GM12878 (cell line): Measurements from ENCODE around the gene GFI1. TPM values are rescaled to one million over a fixed set of nuclear protein-coding genes. Genes with fewer than 3 reads are reported as not detected.
A peak's percentile ranks its signal among the peaks of the same experiment; 100 is the strongest.

ENCODE experiments used
- ATAC-seq: fragments of 200-7000 bp; cut with Tn5 transposase; 3 replicates; pipeline ENCODE4 v1.9.1; 2020; ENCODE audit warnings: mild to moderate bottlenecking, moderate library complexity
- BruUV-seq: library from RNA; stranded (reverse); fragments of 400-500 nt; replicated peaks from 2 replicates; lab custom pipeline; 2021; lab: Mats Ljungman, UMichigan
- CTCF ChIA-PET: fragments of 300-600 bp; sonication (Branson Sonifier 250); formaldehyde crosslinking; extraction: SDS; loops from one replicate; lab custom pipeline; 2021; ENCODE audit warnings: inconsistent platforms; lab: Yijun Ruan, JAX
- POLR2A ChIA-PET: fragments of 350-600 bp; formaldehyde crosslinking; extraction: SDS; loops from one replicate; lab custom pipeline; 2021; ENCODE audit warnings: inconsistent platforms; lab: Charles Lee
- RAD21 ChIA-PET: fragments of 300-600 bp; sonication (Branson Sonifier 250); formaldehyde crosslinking; loops from one replicate; lab custom pipeline; 2023; ENCODE audit warnings: antibody characterized with exemption; ENCODE audit not compliant: unreplicated experiment; lab: Charles Lee
- SMC1A ChIA-PET: fragments of 300-600 bp; sonication (Branson Sonifier 250); formaldehyde crosslinking; loops from one replicate; lab custom pipeline; 2023; ENCODE audit not compliant: unreplicated experiment, uncharacterized antibody; lab: Charles Lee
- DNase-seq: peaks from one replicate; pipeline ENCODE4 v3.0.0-alpha.2; 2011; ENCODE audit warnings: low read depth, low spot score
- FAIRE-seq: peaks from 3 replicates; lab custom pipeline; 2011; peaks lifted over from hg19 to GRCh38; lab: Jason Lieb, UNC
- H2AFZ ChIP-seq: 2 replicates; pipeline ENCODE4 v1.6.0; 2011; ENCODE audit warnings: low read depth, low read length, control low read depth; ENCODE audit not compliant: control insufficient read depth
- H3K27ac ChIP-seq: 2 replicates; pipeline ENCODE4 v1.5.1; 2011; ENCODE audit warnings: control low read depth; ENCODE audit not compliant: control insufficient read depth, insufficient read depth
- H3K27me3 ChIP-seq, 2 experiments: replicated peaks in 1 of 2; 2 replicates each; pipeline versions ENCODE4 v1.6.0 to v1.6.1; 2011; ENCODE audit warnings: low read length in 1 of 2; ENCODE audit not compliant: control insufficient read depth in 2 of 2, insufficient read depth in 2 of 2
- H3K36me3 ChIP-seq, 2 experiments: 2 replicates each; pipeline ENCODE4 v1.5.1; 2011; ENCODE audit warnings: low read length in 1 of 2; ENCODE audit not compliant: control insufficient read depth in 2 of 2, insufficient read depth in 2 of 2
- H3K4me1 ChIP-seq: 2 replicates; pipeline ENCODE4 v1.6.1; 2011; ENCODE audit warnings: mild to moderate bottlenecking, low read length, moderate library complexity, mixed read lengths; ENCODE audit not compliant: control insufficient read depth, insufficient read depth
- H3K4me2 ChIP-seq: 2 replicates; pipeline ENCODE4 v1.6.0; 2011; ENCODE audit warnings: control low read depth; ENCODE audit not compliant: control insufficient read depth, insufficient read depth
- H3K4me3 ChIP-seq: fragments of 200-600 bp; sonication (generic); 2 replicates; pipeline ENCODE4 v1.5.1; 2016
- H3K79me2 ChIP-seq: 2 replicates; pipeline ENCODE4 v1.6.0; 2011; ENCODE audit warnings: low read length; ENCODE audit not compliant: control insufficient read depth, insufficient read depth
- H3K9ac ChIP-seq: 2 replicates; pipeline ENCODE4 v1.8.0; 2011; ENCODE audit warnings: low read length, control low read depth, mixed read lengths; ENCODE audit not compliant: control insufficient read depth, insufficient read depth
- H3K9me3 ChIP-seq: replicated peaks from 3 replicates; pipeline ENCODE4 v1.5.1; 2011; ENCODE audit warnings: mild to moderate bottlenecking, low read length; ENCODE audit not compliant: control insufficient read depth, insufficient read depth
- H4K20me1 ChIP-seq: 2 replicates; pipeline ENCODE4 v1.6.0; 2011; ENCODE audit not compliant: control insufficient read depth, insufficient read depth
- KDM1A ChIP-seq: fragments of 200-600 bp; sonication (generic); IDR thresholded peaks from 2 replicates; pipeline ENCODE4 v1.6.1; 2016; ENCODE audit warnings: borderline replicate concordance
- MXI1 ChIP-seq: fragments of 150-350 bp; IDR thresholded peaks from 2 replicates; pipeline ENCODE4 v1.6.1; 2011; ENCODE audit warnings: low read depth, mild to moderate bottlenecking, inconsistent platforms, low read length, improper control_type of control experiment
- NRF1 ChIP-seq: conservative IDR thresholded peaks from 2 replicates; pipeline ENCODE4 v1.6.1; 2011; ENCODE audit warnings: mild to moderate bottlenecking, low read depth, low read length, improper control_type of control experiment
- RB1 ChIP-seq: fragments of 450-650 bp; formaldehyde crosslinking; IDR thresholded peaks from 2 replicates; pipeline ENCODE4 v1.6.1; 2017; ENCODE audit warnings: mild to moderate bottlenecking, borderline replicate concordance
- SIN3A ChIP-seq: IDR thresholded peaks from 2 replicates; pipeline ENCODE4 v1.6.1; 2012; ENCODE audit warnings: low read depth, low read length, improper control_type of control experiment
- SMC3 ChIP-seq: IDR thresholded peaks from 2 replicates; pipeline ENCODE4 v1.6.1; 2011; ENCODE audit warnings: low read length, improper control_type of control experiment, borderline replicate concordance
- STAT1 ChIP-seq: fragments of 450-650 bp; conservative IDR thresholded peaks from 2 replicates; pipeline ENCODE4 v1.6.1; 2014; ENCODE audit warnings: antibody characterized with exemption, mild to moderate bottlenecking
- WGBS: methylation state at CpG from one replicate; pipeline ENCODE4 v1.1.6; 2016; ENCODE audit warnings: low lambda C conversion rate; ENCODE audit not compliant: insufficient replicate concordance, insufficient coverage; ENCODE audit errors: missing lambda C conversion rate; 5-methylcytosine and 5-hydroxymethylcytosine counted together
- in situ Hi-C: fragments of 300-500 bp; cut with MboI; formaldehyde crosslinking; loops from 9 replicates; pipeline ENCODE4 v1.14.3; 2018; ENCODE audit warnings: mixed read lengths
- intact Hi-C: fragments of 100-400 bp; cut with micrococcal nuclease; formaldehyde crosslinking; loops from one replicate; pipeline ENCODE4 v1.14.2; 2022; ENCODE audit not compliant: unreplicated experiment
- polyA plus RNA-seq, 11 experiments: library from polyadenylated mRNA; depleted of rRNA in 4 of 11; unstranded in 6 of 11; stranded (reverse) in 5 of 11; fragments of >200 nt; fragmentation: Nextera tagmentation in 4 of 11; fragmentation: Illumina TruSeq in 1 of 11; extraction: Ambion mirVana in 4 of 11; extraction: Trizol in 1 of 11; gene quantifications; 1 replicate in 1 of 11; 2 replicates in 10 of 11; pipeline versions ENCODE4 v1.2.1 to v1.2.3, GENCODE V29; 2011 to 2016; ENCODE audit warnings: inconsistent platforms in 2 of 11, missing spikeins in 2 of 11, low read depth in 1 of 11
- total RNA-seq, 4 experiments: library from RNA; depleted of rRNA in 3 of 4; stranded (reverse); fragments of >200 nt in 3 of 4; fragmentation: Illumina TruSeq in 1 of 4; extraction: Trizol in 1 of 4; gene quantifications; 2 replicates each; pipeline versions ENCODE4 v1.2.1 to v1.2.3, GENCODE V29; 2013 to 2021
- TF ChIP-seq, protein P1 (sequence below): fragments of 450-650 bp; IDR thresholded peaks from 2 replicates; pipeline ENCODE4 v1.6.1; 2017; ENCODE audit warnings: borderline replicate concordance
- TF ChIP-seq, protein P2 (sequence below): fragments of 450-650 bp; formaldehyde crosslinking; IDR thresholded peaks from 2 replicates; pipeline ENCODE4 v1.4.0; 2020; ENCODE audit warnings: mild to moderate bottlenecking, moderate library complexity

Gene GFI1
- total and polyA plus RNA-seq, 10 of the 15 experiments (the other 5 are each of a cell fraction or from before 2014, with no cell fraction given) = 1.8 to 18.3 (median 7.4) TPM

DNA sequence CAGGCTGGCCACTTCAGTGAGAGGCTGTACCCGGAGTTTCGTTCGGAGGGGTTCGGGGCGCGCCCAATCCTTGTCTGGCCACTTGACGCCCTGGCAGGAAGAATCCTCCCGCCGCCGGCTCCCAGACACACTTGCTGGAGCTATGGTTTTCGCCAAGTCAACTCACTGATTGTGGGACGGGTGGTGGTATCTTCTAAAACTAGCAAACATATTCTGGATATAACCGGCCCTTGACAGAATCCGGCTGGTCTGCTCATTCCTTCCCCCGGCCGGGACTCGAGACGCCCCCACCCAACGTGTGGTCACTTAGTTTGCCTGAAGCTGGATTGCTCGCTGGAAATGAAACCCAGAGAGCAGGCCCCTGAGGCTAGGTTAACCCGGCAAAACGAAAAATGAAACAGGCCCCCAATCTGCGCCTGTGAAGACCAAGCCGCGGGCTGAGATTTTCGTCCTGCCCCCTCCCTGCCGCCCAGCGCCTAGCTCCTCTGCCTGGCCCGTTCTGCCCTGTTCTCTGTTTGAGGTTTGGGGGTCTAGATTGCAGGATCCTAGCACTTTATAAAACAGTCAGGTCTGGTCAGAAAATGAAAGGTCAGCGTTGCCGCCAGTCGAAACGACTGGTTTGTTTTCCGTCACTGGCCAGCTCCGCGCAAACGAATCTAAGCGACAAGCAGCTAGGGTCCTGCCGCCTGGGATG, 4.6 kb downstream of the GFI1 start:
- H2AFZ ChIP-seq = peak overlapping the region; percentile 73; the same call in 1 of the 2 replicates
- ChIA-PET SMC1A (interaction anchor here (0.6 to 8.6 kb wide), 18 partner anchors 8 to 1761 kb away, joined by 3 to 100 read pairs (median 4); no protein-coding TSS in a partner anchor), CTCF (interaction anchor here (0.8 to 10.1 kb wide), 15 partner anchors 8 to 174 kb away, joined by 3 to 60 read pairs (median 5); no protein-coding TSS in a partner anchor), POLR2A (interaction anchor here (0.8 to 8.7 kb wide), 5 partner anchors 8 to 106 kb away, joined by 3 to 77 read pairs (median 4); no protein-coding TSS in a partner anchor), RAD21 (interaction anchor here (0.9 to 9.0 kb wide), 15 partner anchors 8 to 191 kb away, joined by 3 to 138 read pairs (median 3); no protein-coding TSS in a partner anchor)
- DNase-seq = no peak
- in situ Hi-C loops = loop anchor here (5.0 kb wide), 1 partner anchor 105 kb away; no protein-coding TSS in a partner anchor
- ATAC-seq = no peak
- TF ChIP-seq SIN3A (0 out of 2 replicates have a peak, but pooled peaks have one; percentile 66), SMC3 (no peak)
- peak overlapping the region; percentile 41; the same call in 1 of the 2 replicates for H3K9ac ChIP-seq
- peaks cover 10% of the 10 kb centered on the region for H3K4me1 ChIP-seq
- BruUV-seq = TSS peak; percentile 16
- no peaks in the 10 kb centered on the region for H3K79me2 ChIP-seq
- peak overlapping the region; percentile 93 for H3K4me3 ChIP-seq
- H3K36me3 ChIP-seq = peaks cover 0 to 9% of the 10 kb centered on the region in 2 experiments; a peak in 2 of 4 replicates
- intact Hi-C loops = loop anchor here (5.0 kb wide), 1 partner anchor 170 kb away; no protein-coding TSS in a partner anchor
- no peaks in the 10 kb centered on the region for H3K27me3 ChIP-seq
- no peaks in the 10 kb centered on the region for H3K9me3 ChIP-seq
- peak overlapping the region; percentile 76 for H3K4me2 ChIP-seq
- no peaks in the 10 kb centered on the region for H4K20me1 ChIP-seq
- 55% methylated on average over 39 of the region's 39 CpGs for WGBS
- FAIRE-seq = peak; percentile 13
- H3K27ac ChIP-seq = no peak overlapping the region

DNA sequence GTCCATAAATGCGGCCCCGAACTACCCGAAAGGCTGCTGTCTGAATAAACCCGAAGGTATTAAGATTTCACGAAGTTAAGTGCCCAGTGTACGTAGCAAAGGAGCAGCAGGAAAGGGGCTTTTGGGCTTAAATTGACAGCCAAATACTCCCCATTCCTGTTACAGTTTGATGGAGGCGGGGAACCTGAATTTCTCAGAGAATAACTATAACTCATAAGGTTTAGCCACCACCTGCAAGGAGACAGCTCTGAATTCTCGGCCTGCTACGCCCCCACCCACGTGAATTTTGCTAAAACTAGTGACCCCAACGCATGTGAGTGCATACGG, 5.2 kb downstream of the GFI1 start:
- ATAC-seq = no peak
- H3K4me2 ChIP-seq = no peak overlapping the region
- DNase-seq = no peak
- RAD21 ChIA-PET = interaction anchor here (1.0 to 7.5 kb wide), 4 partner anchors 7 to 171 kb away, joined by 3 to 69 read pairs (median 10); no protein-coding TSS in a partner anchor
- H3K4me1 ChIP-seq = peaks cover 13% of the 10 kb centered on the region
- POLR2A ChIA-PET = no interaction called here
- H3K4me3 ChIP-seq = no peak overlapping the region
- SMC1A ChIA-PET = interaction anchor here (0.6 to 2.5 kb wide), 5 partner anchors 10 to 1760 kb away, joined by 3 to 8 read pairs (median 8); no protein-coding TSS in a partner anchor
- H3K36me3 ChIP-seq = peaks cover 0 to 9% of the 10 kb centered on the region in 2 experiments; a peak in 2 of 4 replicates
- H3K9me3 ChIP-seq = no peaks in the 10 kb centered on the region
- no peak for FAIRE-seq
- no peak overlapping the region for H3K27ac ChIP-seq
- intact Hi-C loops (loop anchor here (5.0 kb wide), 1 partner anchor 169 kb away; no protein-coding TSS in a partner anchor), in situ Hi-C loops (loop anchor here (5.0 kb wide), 1 partner anchor 106 kb away; no protein-coding TSS in a partner anchor)
- no peaks in the 10 kb centered on the region for H3K27me3 ChIP-seq
- no TSS peak for BruUV-seq
- TF ChIP-seq, protein P1, sequence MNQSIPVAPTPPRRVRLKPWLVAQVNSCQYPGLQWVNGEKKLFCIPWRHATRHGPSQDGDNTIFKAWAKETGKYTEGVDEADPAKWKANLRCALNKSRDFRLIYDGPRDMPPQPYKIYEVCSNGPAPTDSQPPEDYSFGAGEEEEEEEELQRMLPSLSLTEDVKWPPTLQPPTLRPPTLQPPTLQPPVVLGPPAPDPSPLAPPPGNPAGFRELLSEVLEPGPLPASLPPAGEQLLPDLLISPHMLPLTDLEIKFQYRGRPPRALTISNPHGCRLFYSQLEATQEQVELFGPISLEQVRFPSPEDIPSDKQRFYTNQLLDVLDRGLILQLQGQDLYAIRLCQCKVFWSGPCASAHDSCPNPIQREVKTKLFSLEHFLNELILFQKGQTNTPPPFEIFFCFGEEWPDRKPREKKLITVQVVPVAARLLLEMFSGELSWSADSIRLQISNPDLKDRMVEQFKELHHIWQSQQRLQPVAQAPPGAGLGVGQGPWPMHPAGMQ = no peak
- TF ChIP-seq MXI1 (no peak), NRF1 (no peak), KDM1A (no peak), RB1 (no peak), STAT1 (no peak)
- TF ChIP-seq, protein P2, sequence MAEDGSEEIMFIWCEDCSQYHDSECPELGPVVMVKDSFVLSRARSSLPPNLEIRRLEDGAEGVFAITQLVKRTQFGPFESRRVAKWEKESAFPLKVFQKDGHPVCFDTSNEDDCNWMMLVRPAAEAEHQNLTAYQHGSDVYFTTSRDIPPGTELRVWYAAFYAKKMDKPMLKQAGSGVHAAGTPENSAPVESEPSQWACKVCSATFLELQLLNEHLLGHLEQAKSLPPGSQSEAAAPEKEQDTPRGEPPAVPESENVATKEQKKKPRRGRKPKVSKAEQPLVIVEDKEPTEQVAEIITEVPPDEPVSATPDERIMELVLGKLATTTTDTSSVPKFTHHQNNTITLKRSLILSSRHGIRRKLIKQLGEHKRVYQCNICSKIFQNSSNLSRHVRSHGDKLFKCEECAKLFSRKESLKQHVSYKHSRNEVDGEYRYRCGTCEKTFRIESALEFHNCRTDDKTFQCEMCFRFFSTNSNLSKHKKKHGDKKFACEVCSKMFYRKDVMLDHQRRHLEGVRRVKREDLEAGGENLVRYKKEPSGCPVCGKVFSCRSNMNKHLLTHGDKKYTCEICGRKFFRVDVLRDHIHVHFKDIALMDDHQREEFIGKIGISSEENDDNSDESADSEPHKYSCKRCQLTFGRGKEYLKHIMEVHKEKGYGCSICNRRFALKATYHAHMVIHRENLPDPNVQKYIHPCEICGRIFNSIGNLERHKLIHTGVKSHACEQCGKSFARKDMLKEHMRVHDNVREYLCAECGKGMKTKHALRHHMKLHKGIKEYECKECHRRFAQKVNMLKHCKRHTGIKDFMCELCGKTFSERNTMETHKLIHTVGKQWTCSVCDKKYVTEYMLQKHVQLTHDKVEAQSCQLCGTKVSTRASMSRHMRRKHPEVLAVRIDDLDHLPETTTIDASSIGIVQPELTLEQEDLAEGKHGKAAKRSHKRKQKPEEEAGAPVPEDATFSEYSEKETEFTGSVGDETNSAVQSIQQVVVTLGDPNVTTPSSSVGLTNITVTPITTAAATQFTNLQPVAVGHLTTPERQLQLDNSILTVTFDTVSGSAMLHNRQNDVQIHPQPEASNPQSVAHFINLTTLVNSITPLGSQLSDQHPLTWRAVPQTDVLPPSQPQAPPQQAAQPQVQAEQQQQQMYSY (CRISPR knock-in tag) = no peak
- CTCF ChIA-PET = interaction anchor here (1.3 to 10.1 kb wide), 5 partner anchors 9 to 173 kb away, joined by 3 to 60 read pairs (median 7); no protein-coding TSS in a partner anchor
- H3K9ac ChIP-seq = no peak overlapping the region
- no peaks in the 10 kb centered on the region for H4K20me1 ChIP-seq
- 99% methylated on average over 12 of the region's 12 CpGs for WGBS
- H2AFZ ChIP-seq = no peak overlapping the region
- H3K79me2 ChIP-seq = no peaks in the 10 kb centered on the region
